NCI-H2081 treated with DMSO at 0.1 percent for 48 hours (cell line): ENCODE data around the gene FOXO3.
"Not testable (repeated sequence)": the region's sequence is repeated elsewhere in the genome, so short reads cannot be mapped to it uniquely, and the experiment has no call there.

Experiments used
- DNase-seq: peaks from one replicate; lab custom pipeline; 2025; lab: John Stamatoyannopoulos, UW

Gene FOXO3

DNA sequence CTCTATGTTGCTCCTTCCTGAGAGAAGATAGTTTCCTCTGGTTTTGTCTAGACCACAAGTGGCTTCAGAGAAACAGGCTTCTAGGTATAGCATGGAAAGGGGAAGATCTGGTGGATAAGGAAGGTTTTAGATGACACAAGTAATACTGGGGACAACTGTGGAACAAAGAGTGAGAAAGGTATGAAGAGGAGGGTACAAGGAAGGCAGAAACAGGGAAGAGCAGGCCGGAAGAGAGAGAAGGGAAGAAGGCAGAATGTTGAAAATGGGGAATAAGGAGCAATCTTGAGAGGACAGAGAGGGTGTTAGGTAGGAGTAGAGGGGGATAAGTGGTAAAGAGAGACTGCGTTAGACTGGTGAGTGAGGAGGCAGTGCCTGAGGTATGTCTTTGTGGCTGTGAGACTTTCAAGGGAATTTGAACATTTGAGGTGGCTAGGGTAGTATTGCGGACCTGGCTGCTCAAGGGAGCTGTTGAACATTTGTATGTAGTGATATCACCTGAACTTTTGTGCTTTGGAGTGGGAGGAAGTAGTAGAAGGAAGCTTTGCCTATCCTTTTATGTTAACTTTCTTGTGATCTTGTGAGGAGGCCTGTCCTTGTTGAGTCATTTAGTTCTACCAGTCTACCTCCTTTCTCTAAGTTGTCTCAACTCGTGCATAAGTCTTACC lies 69.5 kb downstream of the FOXO3 start:
- no peak for DNase-seq

DNA sequence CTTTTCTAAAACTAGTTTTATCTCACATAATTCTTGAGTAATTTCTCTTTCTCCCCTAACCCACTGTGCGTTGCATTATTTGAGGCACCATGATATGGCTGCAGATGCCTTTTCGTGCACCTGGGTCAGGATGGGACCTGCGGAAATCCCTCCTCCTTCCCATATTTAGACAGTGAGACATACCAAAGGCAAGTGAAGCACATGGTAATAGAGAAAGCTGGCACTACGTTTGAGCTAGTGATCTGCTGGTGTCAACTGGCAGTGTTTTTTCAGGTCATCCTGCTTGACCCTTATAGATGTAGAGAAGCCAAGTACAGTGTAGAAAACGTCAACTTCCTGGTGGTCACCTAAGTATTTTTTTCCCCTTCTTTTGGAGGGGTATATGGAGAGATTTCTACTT lies 71.7 kb downstream of the FOXO3 start:
- no peak for DNase-seq

DNA sequence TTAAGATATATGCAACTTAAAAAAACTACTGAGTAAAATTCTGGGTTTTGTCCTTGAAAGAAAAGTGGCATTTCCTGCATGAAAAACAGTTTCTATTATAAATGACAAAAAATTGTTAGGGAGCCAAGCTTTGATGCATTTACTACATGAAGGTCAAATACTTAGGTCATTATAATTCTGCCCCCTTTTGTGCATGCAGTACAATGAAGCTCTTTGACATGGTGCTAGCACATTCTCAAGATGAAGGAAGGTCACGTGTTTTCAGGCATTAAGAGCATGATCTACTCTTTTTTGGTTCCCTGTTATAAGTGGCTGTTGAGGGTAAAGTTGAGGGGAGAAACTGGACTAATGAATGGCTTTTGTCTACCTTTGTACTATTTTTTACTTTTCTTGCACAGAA lies 72.7 kb downstream of the FOXO3 start:
- no peak for DNase-seq

DNA sequence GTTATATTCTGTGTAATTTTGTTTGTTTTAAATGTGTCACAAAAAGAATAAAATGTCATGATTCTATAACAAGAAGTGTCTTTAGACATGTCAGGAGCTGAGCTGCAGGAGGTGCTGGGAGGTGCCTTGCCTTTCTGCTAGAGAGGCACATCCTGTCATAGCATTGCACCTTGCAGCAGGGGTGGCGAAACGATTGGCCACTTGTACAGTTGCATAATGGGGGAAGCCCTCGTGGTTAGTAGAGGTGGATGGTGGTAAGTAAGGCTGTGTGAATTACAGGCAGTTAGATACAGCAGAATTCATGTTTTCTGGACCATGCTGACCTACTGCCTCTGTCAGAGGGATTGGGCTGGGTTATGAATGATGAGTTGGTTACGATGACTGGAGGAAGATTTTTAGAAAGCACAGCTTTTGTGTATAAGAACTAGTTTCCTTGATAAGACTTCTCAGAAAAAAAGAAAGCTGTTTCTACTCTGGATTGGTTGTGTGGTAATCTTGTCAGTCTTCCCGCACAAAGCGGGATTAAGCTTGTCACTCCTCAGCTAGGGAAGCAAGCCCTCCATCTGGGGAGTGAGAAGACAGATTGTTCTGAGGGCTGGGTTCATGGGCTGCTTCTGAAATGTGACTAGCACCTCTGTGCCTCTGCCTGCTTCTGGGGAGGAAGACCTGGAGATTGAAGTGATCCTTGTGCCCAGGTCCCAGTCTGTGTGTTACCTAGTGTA lies 74.9 kb downstream of the FOXO3 start:
- no peak for DNase-seq

DNA sequence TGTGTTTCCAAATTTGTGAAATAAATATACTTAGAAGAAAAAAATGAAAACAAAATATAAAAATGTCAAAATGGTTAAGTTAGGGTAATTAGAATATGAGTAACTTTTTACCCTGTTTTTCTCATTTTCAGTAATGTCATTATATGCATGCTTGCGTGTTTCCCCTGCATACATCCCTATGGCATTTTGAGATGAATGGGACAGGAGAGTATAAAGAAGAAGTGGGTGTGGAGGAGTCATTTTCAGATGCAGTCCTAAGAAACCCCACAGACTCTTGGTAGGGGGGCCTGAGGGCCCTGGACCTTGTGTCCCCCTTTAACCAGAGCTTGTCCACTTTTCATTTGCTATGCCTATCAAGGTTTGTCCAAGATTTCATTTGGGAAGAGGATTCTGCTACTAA lies 77.2 kb downstream of the FOXO3 start:
- no peak for DNase-seq

DNA sequence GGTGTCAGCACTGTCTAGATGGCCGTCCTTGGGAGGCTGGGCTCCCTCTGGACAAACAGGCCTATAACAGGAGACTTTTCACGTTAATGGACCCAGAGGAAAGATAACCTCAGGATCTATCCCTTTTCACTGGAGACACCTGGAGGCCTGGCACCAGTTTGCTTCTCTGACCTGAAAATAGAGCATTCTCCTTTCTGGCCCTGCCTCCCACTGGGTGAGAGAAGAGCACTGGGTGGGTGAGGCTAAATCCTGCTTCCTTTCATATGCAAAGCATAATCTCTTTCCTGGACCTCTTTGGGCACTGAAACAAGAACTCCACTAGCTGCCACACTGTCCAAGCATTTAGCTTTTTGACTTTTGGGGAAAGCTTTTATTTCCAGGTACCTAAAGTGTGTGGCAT lies 78.3 kb downstream of the FOXO3 start:
- DNase-seq, result no peak

DNA sequence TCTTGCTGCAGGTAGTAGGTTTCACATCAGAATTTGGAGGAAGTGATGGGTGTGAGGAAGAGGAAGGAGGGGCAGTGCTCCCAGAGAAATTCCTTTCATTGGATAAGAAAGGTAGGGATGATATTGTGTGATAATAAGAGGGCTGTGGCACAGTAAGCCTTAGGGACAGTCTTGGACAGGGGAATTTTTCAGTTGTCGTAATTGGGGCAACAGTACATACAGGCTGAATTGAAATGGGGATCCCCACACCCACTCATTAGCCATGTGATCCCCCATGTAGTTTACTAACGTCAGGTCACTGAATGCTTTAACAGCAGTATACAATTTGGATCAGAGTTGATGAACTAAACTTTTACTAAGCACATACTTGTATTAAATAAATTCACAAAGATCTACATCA lies 79.4 kb downstream of the FOXO3 start:
- DNase-seq, result no peak

DNA sequence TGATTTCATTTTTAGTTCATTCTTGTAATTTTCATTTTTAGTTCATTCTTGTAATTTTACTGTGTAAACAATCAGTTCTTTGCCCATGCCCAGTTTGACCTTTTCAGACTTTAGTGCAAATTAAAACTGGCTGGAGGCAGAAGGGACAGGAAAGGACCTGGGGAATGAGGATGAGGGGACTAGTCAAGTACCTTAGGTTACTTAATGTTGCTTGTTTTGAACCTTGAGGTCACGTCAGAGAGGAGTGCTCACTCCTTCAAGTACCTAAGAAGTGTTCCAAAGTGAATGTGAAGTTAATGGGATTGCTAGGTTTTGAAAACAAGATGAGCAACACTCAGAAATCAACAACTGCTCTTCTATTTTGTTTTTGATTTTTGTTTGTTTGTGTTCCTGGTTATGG lies 82.5 kb downstream of the FOXO3 start:
- no peak for DNase-seq

DNA sequence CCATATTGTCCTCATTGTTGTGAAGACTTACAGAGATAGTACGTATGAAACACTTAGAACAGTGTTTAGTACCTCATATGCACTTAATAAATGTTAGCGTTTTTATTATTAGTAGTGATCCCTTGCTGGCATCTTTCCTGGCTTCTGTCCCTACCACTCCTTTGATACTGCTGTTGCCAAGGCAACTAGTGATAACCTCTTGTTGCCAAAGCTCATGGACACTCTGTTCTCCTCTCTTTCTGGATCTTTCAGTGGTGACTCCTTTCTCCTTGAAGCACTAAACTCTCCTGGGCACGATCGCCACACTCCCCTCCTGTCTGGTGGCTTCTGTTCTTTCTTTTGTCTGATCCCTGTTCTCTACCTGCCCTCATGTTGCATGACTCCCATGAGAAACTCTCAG lies 83.5 kb downstream of the FOXO3 start:
- no peak for DNase-seq

DNA sequence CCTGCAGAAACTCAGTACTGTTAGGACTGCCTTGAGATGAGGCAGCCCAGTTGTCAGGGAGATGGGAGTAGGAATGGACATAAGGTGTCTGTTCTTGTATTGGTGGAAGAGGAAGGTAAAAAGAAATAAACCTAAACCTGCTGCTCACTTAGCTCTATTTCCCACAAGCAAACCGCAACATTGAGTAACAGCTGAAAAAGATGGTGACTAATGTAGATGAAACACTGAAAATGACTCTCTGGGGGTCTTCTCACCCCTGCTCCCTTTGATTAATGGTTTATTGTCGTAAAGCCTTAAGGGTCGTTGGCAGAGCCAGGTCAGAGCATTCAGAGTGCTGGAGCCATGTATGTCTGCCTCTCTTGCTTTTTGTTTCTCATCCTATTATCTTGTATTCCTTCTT lies 87.5 kb downstream of the FOXO3 start:
- DNase-seq, result no peak

DNA sequence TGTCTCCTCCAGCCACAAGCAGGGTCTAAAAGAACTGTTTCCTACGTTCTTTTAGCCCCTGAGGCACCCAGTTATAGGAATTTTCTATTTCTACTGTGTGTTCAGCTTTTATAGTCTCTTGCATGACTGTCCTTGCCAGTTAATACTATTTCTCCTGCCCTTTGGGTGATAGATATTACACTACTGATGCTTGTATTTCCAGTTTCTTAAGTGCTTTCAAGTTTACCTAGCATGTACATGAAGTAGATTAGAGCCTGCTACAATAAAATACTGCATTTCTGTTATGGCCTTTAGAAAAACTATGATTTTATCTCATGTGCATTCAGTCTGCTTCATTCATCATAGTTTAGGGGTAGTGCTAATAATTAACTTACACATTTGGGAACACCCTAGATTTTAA lies 89.6 kb downstream of the FOXO3 start:
- no peak for DNase-seq

DNA sequence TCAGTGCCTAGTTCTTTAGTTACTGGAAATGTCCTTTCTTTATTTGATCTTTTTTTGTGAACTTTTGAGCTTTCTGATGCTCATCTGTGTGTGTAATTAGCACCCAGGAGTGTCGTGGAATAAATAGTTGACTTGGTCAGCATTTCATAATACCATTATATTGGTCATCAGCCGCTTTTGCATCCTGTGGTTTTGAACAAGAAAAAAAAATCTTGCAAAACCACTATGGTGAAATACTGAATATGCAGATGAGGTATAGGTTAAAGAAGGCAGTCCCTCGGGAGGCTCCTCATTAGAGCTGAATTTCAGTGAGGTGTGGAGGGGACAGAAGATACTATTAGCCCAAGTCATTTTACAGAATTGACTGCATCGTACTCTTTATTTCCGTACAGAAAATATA lies 90.1 kb downstream of the FOXO3 start:
- no peak for DNase-seq

DNA sequence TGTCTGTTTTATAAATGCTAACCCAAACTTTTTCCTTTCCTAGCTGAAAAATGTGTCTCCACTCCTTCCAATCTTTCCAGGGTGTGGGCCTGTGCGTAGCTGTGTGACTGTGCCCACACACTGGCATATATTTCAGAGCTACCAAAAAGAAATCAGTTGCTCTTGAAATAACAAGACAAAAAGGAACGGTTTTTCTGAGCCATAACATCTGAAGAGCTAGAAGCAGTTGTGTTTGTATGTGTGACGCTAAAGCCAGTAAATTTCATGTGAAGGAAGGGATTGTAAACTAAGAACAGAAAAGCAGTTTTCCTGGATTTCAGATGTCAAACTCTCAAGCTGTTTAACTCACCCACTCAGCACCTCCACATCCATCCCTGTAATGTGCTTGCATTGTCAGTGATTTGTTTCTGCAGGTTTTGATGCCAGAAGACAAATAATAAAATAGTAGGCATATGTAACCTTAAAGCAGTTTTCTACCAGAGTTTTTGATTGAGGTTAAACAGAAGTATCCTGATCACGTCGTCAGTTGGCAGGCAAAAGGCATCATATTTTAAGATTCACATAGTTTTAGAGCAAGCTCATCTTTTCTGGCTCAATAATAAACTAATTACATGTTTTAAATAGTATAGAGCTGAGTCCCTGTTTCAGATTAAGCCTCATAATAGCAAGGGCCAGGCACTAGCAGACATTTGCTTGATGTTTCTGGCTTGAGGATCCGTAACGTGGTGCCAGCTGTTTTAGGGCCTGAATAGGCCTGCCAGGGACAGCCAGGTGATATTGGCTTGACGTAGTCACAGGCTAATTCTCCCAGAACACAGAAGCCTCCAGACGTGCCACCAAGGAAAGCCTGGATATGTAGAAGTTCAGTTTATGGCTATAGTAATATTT lies 90.9 kb downstream of the FOXO3 start:
- no peak for DNase-seq

DNA sequence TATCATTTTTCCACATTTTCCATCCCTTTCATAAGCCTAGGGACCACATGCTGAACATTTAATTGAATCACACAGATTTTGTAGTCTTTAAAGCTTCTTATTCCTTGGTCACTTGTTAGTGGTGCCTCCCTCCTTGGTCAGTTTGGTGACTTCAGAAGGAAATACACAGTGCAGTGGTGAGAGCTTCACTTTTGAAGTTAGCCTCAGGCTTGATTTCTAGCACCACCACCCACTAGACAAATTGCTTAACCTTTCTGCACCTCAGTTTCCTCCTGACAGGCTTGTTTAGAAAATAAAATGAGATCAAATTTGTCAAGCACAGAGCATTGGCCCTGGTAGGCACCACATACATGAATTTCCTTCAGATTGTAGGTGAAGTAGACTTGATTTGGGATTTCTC lies 91.7 kb downstream of the FOXO3 start:
- DNase-seq, result no peak

DNA sequence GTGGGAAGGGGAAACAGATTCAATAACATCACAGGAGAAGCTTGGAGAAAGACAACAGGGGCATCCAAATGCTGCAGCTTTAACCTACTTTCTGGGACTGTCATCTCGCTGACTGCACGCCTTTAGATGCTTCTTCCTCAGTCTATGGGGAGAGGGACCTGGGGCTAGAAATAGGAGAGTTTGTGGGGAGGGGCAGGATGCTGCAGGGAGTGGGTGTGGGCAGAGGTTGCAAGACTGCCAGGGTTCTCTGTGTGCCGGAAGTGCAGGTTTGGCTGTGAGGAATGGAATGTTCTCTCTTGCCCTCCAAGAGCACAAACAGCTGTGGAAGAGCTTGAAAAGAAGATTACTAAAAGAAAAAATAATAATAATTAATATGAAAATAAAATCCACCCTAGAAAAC lies 93.2 kb downstream of the FOXO3 start:
- DNase-seq, result no peak

DNA sequence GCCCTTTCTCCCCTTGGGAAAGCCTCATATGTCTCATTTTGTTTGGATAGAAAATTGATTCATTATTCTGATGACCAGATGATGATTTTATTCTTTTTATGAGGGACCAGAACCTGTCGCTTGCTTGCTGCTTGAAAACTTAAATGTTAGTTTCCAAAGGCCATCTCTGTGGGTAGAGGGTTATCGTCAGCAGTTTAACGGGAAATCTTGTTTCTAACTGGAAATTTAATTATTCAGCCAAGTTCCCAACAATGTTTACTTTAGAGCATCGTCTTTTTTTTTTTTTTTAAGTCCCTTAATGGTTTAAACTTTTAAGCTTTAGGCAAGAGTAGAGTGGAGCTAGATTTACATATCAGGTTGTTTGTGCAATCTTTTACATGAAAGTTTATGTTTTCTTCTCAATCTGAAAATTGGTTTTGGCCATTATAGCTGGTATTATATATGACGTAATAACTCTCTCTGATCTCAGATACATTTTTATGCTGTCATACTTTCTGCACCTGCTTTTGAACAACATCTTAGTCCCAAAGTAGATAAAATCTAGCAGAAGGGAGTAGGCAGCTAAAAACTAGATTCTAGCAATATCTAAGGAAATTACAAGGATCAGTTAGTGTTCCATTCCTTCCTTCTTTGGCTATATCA lies 93.9 kb downstream of the FOXO3 start:
- DNase-seq, result no peak

DNA sequence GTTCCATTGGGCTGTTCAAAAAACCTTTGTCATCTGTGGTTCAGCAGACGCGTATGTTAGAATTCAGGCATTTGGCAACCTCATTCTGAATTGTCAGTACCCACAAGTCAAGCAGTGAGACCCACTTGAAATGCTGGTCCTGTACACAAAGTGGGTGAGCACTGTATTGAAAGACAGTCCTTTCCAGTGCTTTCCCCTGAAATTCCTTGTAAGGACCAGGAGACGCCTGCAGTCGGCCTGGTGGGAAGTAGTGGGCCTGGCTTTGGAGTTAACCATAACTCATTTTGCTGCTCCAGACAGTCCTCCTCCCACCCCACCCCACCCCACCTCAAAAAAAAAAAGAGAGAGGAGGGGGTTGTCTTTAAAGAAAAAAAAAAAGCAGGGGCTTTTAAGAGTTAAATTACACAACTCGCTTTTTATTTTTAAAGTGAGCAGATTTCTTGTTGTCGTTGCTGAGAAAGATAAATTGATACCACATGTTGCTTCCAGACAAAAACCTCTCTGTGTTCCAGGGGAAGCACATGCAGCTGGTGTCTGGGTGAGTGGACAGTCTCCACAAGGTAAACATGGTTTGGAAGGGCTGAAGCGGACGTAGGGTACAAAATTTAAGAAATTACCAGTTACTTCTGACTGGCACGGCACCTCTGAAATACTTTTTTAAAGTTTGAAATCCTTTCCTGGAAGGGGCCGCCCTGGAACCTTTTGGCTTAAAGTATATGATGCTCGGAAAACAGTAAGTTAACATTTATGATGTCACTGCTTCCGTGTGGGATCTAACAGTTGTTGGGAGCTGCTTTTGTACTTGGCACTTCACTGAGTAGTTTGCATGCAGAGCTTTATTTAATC lies 95.3 kb downstream of the FOXO3 start:
- DNase-seq, result no peak

DNA sequence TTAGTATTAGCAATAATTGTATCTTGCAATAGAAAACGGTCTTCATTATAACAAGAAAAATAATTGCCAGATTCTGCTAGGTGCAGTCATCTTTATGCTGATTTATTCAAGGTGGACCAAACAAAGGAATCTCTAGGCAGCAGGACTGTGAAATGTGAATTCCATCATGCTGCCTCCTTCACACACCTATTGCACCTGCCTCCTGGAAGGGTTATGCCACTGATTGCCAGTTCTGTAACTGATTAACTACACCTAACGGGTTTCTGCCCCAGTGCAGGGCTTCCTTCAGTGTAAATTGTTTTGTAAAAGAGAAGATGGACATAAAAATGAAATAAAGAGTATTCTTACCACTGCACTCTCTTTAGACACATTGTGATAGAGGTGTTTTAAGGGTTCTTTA lies 96.1 kb downstream of the FOXO3 start:
- DNase-seq, result no peak

DNA sequence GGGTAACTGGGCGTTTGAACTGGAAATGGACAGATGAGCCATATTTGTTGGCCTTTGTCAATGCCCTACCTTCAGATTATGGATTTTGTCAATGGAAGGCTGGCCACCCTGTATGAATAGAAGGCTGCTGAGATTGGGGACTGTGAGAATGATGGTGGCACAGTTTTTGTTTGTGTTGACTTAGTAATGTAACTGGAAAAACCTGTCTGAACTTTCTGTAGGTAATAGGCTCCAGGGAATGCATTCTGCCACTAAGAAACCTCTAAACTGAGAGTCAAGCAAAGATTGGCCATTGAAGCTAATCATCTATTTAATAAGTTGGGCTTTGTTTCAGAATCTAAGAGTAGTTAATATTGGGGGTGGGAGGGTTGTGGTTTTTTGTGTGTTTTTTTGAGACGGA lies 97.5 kb downstream of the FOXO3 start:
- no peak for DNase-seq

DNA sequence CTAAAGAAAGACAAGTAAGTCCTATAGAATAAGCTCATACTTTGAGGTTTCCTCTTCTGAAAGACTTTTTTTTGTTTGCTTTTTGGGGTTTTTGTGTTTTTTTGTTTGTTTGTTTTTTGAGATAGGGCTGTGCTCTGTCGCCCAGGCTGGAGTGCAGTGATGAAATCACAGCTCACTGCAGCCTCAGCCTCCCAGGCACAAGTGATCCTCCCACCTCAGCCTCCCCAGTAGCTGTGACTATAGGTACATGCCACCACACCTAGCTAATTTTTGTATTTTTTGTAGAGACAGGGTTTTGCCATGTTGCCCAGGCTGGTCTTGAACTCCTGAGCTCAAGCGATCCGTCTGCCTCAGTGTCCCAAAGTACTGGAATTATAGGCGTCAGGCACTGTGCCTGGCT lies 98.1 kb downstream of the FOXO3 start:
- not testable (repeated sequence) for DNase-seq

DNA sequence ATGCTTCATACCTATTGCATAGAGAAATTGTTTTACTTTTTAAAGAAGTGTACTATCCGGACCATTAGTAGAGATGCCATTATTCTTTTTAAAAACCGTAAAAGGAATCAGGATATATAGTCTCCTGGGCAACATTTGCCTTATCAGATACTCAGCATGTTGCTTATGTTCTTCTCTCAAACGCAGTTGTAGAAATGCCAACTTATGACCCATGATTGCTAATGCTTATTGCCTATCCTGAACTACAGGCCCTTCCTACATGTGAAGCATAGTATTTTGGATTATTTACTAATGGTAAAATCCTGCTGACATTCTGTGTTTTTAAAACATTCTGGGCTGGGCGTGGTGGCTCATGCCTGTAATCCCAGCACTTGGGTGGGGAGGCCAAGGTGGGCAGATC lies 99.5 kb downstream of the FOXO3 start:
- DNase-seq, result no peak

DNA sequence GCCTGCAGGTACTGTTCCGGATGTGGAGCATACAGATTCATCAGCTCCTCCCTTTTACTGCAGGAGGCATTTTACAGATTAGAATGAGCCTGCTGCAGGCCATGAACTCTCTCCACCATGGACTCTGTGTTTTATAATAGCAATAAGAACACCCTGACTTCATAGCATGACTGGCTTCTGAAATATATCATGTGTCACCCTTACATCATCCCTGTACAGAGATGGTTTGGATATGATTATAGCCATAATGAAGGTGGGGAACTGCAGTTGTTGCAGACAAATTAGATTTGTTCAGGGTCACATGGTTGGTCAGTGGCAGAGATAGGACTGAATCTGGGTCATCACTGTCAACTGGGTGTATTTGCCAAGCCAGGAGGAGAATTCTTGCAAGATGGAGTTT lies 100.7 kb downstream of the FOXO3 start:
- no peak for DNase-seq
